ENCODE data around the gene ADNP.
"Not testable (repeated sequence)": the region's sequence is repeated elsewhere in the genome, so short reads cannot be mapped to it uniquely, and the experiment has no call there.

Gene ADNP

DNA sequence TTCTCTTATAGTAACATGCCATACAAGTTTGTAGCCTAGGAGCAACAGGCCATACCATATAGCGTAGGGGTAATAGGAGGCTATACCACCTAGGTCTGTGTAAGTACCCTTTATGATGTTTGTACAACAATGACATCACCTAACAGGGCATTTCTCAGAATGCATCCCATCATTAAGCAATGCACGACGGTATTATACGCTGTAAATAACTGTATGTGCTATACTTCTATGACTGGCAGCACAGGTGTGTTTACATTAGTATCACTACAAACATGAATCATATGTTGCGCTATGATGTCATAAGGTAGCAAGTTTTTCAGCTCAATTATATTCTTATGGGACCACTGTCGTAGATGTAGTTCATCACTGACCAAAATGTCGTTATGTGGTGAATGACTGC lies 31.0 kb downstream of the ADNP start:
- DNase-seq, result no peak

- DNase-seq, result peak; percentile 40
Measured at GRCh38 chr20:50898475-50898874, 32.8 kb downstream of the ADNP start.

GRCh38 chr20:50895111-50895830 lies 36.0 kb downstream of the ADNP start:
- DNase-seq, result no peak

- no peak for DNase-seq
Measured at GRCh38 chr20:50893620-50894019, 37.6 kb downstream of the ADNP start.

DNA sequence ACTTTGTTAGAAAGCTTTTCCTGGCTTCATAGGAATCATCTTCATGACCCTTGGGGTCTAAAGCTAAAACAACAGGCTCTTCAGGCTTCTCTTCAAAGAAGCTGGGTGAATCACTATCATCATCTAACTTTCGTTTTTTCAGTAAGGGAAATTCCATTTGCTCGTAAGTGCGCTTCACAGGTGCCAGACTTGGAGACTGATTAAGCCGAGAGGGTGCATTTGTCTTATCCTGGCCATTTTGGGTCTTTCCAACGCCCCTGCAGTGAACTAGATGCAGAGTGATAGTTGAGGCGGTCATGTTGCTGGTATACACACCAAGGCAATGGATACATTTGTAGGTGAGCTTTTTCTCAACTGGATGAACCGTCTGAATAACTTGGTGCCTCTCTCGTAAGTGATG lies 38.8 kb downstream of the ADNP start:
- no peak for DNase-seq

DNA sequence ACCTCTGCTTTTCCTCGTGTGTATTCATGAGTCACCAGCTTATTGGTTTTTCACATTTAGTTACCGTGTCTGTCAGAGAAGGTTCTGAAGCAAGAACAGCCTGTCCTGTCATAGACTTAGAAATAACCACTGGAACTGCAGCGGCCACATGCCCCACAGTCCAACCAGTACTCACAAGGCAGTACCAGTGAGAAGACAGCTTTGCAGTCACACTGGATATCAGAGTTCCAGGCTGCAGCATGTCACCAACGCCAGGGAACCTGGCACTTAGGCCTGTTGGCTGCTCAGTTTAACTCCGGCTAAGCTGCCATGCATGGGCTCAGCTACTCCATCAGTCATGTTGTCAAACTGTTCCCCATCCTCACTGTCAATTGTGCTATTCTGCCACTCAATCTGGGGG lies 40.1 kb downstream of the ADNP start:
- no peak for DNase-seq

- no peak for DNase-seq
Measured at GRCh38 chr20:50887576-50887975, 43.7 kb downstream of the ADNP start.

GRCh38 chr20:50886184-50886790 lies 45.0 kb downstream of the ADNP start:
- DNase-seq, result no peak

DNA sequence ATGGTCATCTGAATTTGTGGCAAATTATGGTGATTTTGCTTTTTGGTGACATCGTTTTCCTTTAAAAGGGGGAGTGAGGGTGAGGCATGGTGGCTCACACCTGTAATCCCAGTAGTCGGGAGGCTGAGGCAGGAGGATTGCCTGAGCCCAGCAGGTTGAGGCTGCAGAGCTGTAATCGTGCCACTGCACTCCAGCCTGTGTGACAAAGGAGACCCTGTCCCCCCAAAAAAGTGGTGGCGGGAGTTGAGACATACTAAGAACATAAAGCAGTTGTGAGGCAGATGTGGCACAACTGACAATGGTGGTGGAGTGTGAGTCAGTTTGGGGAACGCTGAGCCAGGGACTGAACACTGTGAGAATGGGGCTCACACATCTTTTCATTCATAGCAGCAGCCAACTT lies 45.5 kb downstream of the ADNP start:
- DNase-seq, result no peak

GRCh38 chr20:50885068-50885467 lies 46.2 kb downstream of the ADNP start:
- no peak for DNase-seq

- no peak for DNase-seq
Measured at GRCh38 chr20:50883856-50884255, 47.4 kb downstream of the ADNP start.

- DNase-seq, result not testable (repeated sequence)
Measured at GRCh38 chr20:50881759-50882424, 49.3 kb downstream of the ADNP start.

DNA sequence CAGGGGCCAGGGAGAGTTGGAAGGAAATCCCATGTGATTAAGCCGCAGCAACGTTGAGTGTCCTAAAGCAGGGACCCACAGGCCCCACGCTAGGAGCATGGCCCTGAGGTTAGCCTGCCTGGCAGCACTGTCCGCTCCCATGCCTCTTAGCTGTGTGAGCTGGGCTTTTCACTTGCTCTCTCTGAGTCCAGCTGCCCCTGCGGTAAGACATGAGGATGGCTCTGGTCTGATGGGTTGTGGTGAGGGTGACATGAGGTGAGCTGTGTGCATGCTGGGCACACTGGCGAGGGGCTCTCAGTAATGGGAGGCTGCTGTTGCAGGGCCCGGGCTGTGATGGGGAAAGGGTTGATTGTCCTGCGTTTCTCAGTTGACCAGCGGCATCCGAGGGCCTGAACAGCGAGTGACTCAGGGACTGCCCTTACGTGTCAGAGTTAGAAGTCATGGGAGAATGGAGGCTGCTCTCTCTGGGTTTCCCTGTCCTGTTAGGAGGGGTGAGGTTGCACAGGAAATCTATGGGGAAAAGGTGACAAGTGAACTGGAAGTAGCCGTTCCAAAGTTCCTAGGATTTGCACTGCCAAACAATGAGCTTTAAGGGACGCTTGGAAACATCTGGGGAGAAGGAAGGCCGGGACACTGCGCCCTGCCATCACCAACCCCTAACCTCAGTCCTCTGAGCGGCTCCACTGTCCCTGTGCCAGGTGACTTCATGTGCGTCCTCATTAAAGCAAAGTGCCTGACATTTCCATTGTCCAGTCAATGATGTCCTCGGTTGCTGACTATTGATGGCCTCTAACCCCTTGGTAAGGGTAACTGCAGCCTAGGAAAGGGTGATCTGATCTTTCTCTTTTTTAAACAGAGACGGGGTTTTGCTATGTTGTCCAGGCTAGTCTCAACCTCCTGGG lies 51.3 kb downstream of the ADNP start:
- no peak for DNase-seq

DNA sequence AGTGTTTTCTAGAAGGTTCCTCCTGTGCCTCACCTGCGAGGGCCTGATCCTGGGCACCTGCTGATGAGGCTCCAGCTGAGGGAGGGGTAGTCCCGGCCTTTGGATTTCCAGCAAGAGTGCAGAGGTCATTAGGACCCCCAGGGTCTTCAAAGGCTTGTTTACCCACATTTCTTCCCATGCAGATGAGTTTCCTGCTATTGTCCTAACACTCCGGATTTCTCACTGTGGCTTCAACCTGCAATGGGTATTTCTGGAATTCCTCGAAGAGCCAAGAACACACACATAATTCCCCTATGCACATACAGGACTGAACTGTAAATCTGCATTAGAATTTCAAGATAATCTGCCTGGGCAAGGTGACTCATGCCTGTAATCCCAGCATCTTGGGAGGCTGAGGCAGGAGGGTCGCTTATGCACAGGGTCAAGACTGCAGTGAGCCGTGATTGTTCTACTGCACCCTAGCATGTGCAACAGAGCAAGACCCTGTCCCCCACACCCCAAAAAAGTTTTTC lies 53.9 kb downstream of the ADNP start:
- no peak for DNase-seq

- no peak for DNase-seq
Measured at GRCh38 chr20:50876816-50877215, 54.4 kb downstream of the ADNP start.

DNA sequence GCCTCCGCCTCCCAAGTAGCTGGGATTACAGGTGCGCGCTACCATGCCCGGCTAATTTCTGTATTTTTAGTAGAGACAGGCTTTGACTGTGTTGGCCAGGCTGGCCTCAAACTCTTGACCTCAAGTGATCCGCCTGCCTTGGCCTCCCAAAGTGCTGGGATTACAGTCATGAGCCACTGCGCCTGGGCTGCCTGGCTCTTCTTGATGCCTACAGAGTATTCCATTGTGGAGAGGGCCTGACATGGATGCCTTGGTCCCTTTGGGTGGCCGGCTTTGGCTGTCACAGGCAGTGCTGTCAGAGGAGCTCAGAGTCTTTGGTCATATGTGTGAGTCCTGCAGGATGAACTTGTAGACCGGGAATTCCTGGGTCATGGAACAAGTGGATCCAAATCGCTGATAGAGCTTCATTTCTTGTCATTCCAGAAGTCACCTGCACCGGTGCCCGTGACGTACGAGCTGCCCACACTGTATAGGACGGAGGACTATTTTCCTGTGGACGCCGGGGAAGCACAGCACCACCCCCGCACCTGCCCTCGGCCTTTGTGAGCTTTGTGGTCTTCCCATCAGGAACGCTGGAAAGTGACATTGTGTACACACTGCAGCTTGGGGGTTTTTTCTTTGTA lies 55.1 kb downstream of the ADNP start:
- DNase-seq, result no peak

DNA sequence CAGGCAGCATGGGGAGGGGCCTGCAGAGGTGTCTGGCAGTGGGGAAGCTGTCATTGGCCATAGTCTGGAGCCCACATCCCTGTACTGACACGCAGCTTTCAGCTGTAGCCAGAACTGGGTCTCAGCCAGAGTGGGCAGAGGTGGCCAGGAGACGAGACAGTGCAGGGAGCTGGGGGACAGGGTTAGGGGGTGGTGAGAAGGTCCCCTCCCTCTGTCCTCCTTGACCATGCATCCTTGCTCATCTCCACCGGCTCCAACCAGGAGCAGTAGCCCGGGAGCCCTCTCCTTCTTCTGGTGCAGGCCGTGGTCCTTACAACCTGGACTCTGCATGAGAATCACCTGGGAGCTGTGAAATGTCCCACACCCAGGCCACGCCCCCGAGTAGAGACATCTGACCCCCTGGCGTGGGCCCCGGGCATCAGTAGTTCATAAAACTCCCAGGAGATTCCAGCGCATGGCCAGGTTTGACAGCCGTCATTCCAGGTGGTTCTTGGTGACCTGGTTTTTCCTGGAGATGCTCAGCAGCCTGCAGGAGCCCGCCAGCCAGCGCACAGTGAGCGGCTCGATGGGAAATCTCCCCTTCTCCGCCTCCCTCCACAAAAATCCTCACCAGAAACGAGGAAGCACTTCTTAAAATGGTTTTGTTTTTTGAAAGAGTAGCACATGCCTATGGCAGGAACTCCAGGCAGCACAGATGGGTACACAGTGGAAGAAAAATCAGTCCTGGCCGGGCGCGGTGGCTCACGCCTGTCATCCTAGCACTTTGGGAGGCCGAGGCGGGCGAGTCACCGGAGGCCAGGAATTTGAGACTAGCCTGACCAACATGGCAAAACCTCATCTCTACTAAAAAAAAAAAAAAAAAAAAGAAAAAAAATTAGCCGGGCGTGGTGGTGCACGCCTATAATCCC lies 56.2 kb downstream of the ADNP start:
- no peak for DNase-seq

- DNase-seq, result no peak
Measured at GRCh38 chr20:50874111-50874757, 57.0 kb downstream of the ADNP start.

GRCh38 chr20:50873585-50873984 lies 57.7 kb downstream of the ADNP start:
- no peak for DNase-seq

GRCh38 chr20:50872560-50873425 lies 58.4 kb downstream of the ADNP start:
- DNase-seq, result no peak
